OCI-LY1 (cell line): ENCODE data around the gene SZT2.

Source experiments
- H2AFZ ChIP-seq: fragments of 200-600 bp; sonication (generic), shearing (Covaris generic); 2 replicates; pipeline ENCODE4 v1.6.0; 2014; ENCODE audit warnings: antibody characterized with exemption, mild to moderate bottlenecking, low read length
- H3F3A ChIP-seq: fragments of 200-600 bp; sonication (generic), shearing (Covaris generic); 2 replicates; pipeline ENCODE4 v1.6.0; 2014; ENCODE audit warnings: mild to moderate bottlenecking, antibody characterized with exemption, low read length, moderate library complexity; ENCODE audit not compliant: insufficient read depth
- H3K27ac ChIP-seq: fragments of 200-600 bp; sonication (generic); 2 replicates; pipeline ENCODE4 v1.5.1; 2014; ENCODE audit warnings: low read length, mixed run types, mild to moderate bottlenecking, low read depth; ENCODE audit not compliant: poor library complexity, severe bottlenecking
- H3K27me3 ChIP-seq: fragments of 200-600 bp; sonication (generic); 2 replicates; pipeline ENCODE4 v1.6.0; 2014; ENCODE audit warnings: antibody characterized with exemption, mild to moderate bottlenecking, low read length, moderate library complexity; ENCODE audit not compliant: insufficient read depth
- H3K36me3 ChIP-seq: fragments of 200-600 bp; sonication (generic); 2 replicates; pipeline ENCODE4 v1.6.1; 2014; ENCODE audit warnings: mild to moderate bottlenecking, antibody characterized with exemption, low read length, moderate library complexity, mixed read lengths; ENCODE audit not compliant: insufficient read depth
- H3K4me1 ChIP-seq: fragments of 200-600 bp; sonication (generic); 2 replicates; pipeline ENCODE4 v1.5.1; 2014; ENCODE audit warnings: mild to moderate bottlenecking, low read length, moderate library complexity; ENCODE audit not compliant: insufficient read depth, severe bottlenecking
- H3K4me2 ChIP-seq: fragments of 200-600 bp; sonication (generic), shearing (Covaris generic); 2 replicates; pipeline ENCODE4 v1.6.1; 2014; ENCODE audit warnings: low read length
- H3K4me3 ChIP-seq: fragments of 200-600 bp; sonication (generic); 2 replicates; pipeline ENCODE4 v1.5.1; 2014; ENCODE audit warnings: low read length, low read depth, mild to moderate bottlenecking, mixed read lengths; ENCODE audit not compliant: poor library complexity, severe bottlenecking
- H3K79me2 ChIP-seq: fragments of 200-600 bp; shearing (Covaris generic); 2 replicates; pipeline ENCODE4 v1.6.1; 2016; ENCODE audit warnings: mixed run types, low read length, mixed read lengths; ENCODE audit not compliant: insufficient read depth
- H3K9ac ChIP-seq: fragments of 200-600 bp; sonication (generic), shearing (Covaris generic); 2 replicates; pipeline ENCODE4 v1.6.1; 2014; ENCODE audit warnings: mild to moderate bottlenecking, low read length, mixed read lengths
- H3K9me2 ChIP-seq: fragments of 200-600 bp; sonication (generic), shearing (Covaris generic); 2 replicates; pipeline ENCODE4 v1.6.1; 2014; ENCODE audit warnings: low read depth, mild to moderate bottlenecking, low read length, mixed read lengths
- H3K9me3 ChIP-seq: fragments of 200-600 bp; shearing (Covaris generic); 2 replicates; pipeline ENCODE4 v1.6.1; 2014; ENCODE audit warnings: low read length, mixed read lengths
- H4K20me1 ChIP-seq: fragments of 200-600 bp; sonication (generic), shearing (Covaris generic); 2 replicates; pipeline ENCODE4 v1.6.0; 2016; ENCODE audit warnings: mild to moderate bottlenecking, low read length; ENCODE audit not compliant: insufficient read depth
- EZH2 ChIP-seq: fragments of 200-600 bp; sonication (generic), shearing (Covaris generic); IDR thresholded peaks from 2 replicates; pipeline ENCODE4 v1.8.0; 2017; ENCODE audit warnings: borderline replicate concordance, mixed run types, mild to moderate bottlenecking, antibody characterized with exemption, low read length, moderate library complexity, mixed read lengths
- TF ChIP-seq, protein P1 (sequence below): fragments of 200-600 bp; sonication (generic), shearing (Covaris generic); IDR thresholded peaks from 2 replicates; pipeline ENCODE4 v1.5.1; 2017; ENCODE audit warnings: mild to moderate bottlenecking, antibody characterized with exemption, low read length, moderate library complexity, mixed read lengths

The SZT2 gene

DNA sequence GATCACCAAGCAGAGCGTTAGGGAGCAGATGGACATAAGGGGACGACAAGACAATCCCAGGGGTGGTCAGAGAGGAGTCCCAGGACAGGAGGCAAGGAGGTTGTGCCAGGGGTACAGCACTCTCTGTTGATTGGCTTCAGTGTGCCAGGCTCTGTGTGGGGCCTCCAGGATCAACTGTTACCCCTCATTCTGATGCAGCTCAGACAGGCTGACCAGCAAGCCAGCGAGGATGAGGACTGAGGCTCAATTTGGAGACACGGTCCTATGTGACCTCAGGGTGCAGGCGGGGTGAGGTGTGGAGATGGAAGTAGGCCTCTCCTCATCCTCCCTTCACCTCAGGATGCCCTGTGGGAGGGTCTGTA is 60.0 kb downstream of the SZT2 start:
- H4K20me1 ChIP-seq: no peaks in the 10 kb centered on the region
- no peaks in the 10 kb centered on the region for H3K9me3 ChIP-seq
- H3K4me3 ChIP-seq: no peak overlapping the region
- H2AFZ ChIP-seq: no peak overlapping the region
- no peaks in the 10 kb centered on the region for H3K9me2 ChIP-seq
- H3K4me2 ChIP-seq: no peak overlapping the region
- H3K4me1 ChIP-seq: peaks cover 13% of the 10 kb centered on the region
- no peaks in the 10 kb centered on the region for H3K27me3 ChIP-seq
- H3K79me2 ChIP-seq: no peaks in the 10 kb centered on the region
- no peak overlapping the region for H3K9ac ChIP-seq
- no peak overlapping the region for H3K27ac ChIP-seq
- H3F3A ChIP-seq: no peaks in the 10 kb centered on the region
- H3K36me3 ChIP-seq: peaks cover 46% of the 10 kb centered on the region; the same call in 1 of the 2 replicates
- TF ChIP-seq EZH2: no peak
- TF ChIP-seq, protein P1, sequence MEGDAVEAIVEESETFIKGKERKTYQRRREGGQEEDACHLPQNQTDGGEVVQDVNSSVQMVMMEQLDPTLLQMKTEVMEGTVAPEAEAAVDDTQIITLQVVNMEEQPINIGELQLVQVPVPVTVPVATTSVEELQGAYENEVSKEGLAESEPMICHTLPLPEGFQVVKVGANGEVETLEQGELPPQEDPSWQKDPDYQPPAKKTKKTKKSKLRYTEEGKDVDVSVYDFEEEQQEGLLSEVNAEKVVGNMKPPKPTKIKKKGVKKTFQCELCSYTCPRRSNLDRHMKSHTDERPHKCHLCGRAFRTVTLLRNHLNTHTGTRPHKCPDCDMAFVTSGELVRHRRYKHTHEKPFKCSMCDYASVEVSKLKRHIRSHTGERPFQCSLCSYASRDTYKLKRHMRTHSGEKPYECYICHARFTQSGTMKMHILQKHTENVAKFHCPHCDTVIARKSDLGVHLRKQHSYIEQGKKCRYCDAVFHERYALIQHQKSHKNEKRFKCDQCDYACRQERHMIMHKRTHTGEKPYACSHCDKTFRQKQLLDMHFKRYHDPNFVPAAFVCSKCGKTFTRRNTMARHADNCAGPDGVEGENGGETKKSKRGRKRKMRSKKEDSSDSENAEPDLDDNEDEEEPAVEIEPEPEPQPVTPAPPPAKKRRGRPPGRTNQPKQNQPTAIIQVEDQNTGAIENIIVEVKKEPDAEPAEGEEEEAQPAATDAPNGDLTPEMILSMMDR: no peak

DNA sequence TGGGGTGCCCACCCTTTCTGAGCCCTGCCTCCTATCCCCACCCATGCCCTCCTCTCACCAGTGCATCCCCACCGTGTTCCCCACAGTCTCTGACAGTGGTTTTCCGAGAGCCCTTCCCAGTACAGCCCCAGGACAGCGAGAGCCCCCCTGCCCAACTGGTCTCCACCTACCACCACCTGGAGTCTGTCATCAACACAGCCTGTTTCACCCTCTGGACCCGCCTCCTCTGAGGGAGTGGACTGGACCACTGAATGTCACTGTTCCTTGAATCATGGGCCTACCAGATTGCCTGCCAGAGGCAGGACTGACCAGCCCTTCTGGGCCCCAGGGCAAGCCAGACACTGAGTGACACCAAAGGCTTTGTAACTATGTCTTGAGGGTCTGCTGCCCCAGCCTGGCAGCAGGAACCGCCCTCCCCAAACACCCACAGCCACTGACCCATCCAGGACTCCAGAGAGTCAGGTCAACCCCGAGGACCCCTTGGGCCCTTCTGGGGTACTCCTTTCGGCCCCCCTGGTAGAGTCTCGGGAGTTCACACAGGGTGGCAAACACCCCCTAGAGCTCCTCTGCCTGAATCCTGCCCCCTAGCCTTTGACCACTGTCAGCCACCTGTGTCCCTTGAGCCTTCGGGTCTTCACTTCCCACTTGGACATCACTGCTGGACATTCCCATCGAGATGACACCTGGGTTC is 60.7 kb downstream of the SZT2 start:
- Histone ChIP-seq H4K20me1 (no peaks in the 10 kb centered on the region), H3K27me3 (no peaks in the 10 kb centered on the region; the same call in 1 of the 2 replicates), H2AFZ (no peak overlapping the region), H3K4me3 (no peak overlapping the region), H3K9me3 (no peaks in the 10 kb centered on the region), H3K36me3 (peaks cover 43% of the 10 kb centered on the region; the same call in 1 of the 2 replicates), H3K9me2 (no peaks in the 10 kb centered on the region), H3K27ac (no peak overlapping the region), H3K9ac (no peak overlapping the region), H3K79me2 (no peaks in the 10 kb centered on the region), H3K4me1 (peaks cover 16% of the 10 kb centered on the region), H3F3A (no peaks in the 10 kb centered on the region), H3K4me2 (no peak overlapping the region)
- no peak for TF ChIP-seq EZH2
- TF ChIP-seq, protein P1: no peak

DNA sequence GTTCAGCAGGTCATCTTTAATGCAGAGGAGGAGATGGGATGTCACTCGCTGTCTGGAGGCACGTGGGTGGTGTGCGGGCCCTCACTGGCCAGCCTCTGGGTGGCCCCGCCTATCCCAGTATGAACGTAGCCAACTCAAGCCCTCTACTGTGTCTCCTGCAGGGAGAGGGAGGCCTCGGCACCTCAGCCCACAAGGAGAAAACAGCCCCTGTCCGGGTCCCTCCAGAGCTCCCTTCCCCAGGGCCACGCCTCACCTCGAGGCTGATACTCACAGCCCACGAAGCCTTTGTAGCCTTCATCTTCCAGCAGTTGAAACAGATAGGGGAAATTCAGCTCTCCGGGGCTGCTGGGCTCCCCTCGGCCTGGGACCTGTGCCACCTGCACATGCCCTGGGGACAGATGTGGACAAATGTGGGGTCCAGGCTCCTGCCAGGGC is 61.5 kb downstream of the SZT2 start:
- peaks cover 16% of the 10 kb centered on the region for H3K4me1 ChIP-seq
- no peak overlapping the region for H3K9ac ChIP-seq
- no peaks in the 10 kb centered on the region for H3K9me2 ChIP-seq
- H3K27me3 ChIP-seq: no peaks in the 10 kb centered on the region; the same call in 1 of the 2 replicates
- H3K9me3 ChIP-seq: no peaks in the 10 kb centered on the region
- H3K4me3 ChIP-seq: no peak overlapping the region
- H3K36me3 ChIP-seq: peaks cover 36% of the 10 kb centered on the region; the same call in 1 of the 2 replicates
- H4K20me1 ChIP-seq: no peaks in the 10 kb centered on the region
- no peaks in the 10 kb centered on the region for H3F3A ChIP-seq
- no peak for TF ChIP-seq EZH2
- TF ChIP-seq, protein P1: no peak
- H3K4me2 ChIP-seq: no peak overlapping the region
- no peaks in the 10 kb centered on the region for H3K79me2 ChIP-seq
- no peak overlapping the region for H2AFZ ChIP-seq
- no peak overlapping the region for H3K27ac ChIP-seq
